ENCODE measurements around the gene VPS50.

DNA sequence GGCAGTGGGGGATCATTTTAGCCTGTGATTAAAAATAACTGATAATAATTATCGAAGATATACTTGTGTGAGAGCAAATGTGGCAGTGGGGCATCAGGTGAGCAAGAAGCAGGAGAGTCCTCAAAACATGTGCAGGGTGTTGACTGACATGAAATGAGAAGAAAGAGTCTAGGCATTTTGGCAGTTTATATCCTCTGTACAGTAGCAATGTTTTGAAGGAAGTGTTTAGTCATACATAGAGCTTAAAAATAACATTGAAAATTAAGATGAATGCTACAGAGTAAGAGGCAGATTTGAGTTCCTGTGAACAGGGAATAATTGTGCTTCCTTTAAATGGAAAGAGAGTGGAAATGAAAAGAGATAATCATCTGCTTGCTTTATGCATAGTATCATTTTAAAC, 47.4 kb downstream of the VPS50 start:
- no peak for TF ChIP-seq POLR2A (IDR thresholded peaks at IDR 0.05; ENCODE audit: low read depth, low read length)
- TF ChIP-seq TAF1 (IDR thresholded peaks at IDR 0.05; ENCODE audit: low read depth, low read length), result no peak
